ENCODE results near the gene MRPS2.

MRPS2 gene

GRCh38 chr9:135463140-135463539 is 37.3 kb upstream of the MRPS2 start:
- H3K27ac ChIP-seq = no peak overlapping the region
- TF ChIP-seq, protein P1, sequence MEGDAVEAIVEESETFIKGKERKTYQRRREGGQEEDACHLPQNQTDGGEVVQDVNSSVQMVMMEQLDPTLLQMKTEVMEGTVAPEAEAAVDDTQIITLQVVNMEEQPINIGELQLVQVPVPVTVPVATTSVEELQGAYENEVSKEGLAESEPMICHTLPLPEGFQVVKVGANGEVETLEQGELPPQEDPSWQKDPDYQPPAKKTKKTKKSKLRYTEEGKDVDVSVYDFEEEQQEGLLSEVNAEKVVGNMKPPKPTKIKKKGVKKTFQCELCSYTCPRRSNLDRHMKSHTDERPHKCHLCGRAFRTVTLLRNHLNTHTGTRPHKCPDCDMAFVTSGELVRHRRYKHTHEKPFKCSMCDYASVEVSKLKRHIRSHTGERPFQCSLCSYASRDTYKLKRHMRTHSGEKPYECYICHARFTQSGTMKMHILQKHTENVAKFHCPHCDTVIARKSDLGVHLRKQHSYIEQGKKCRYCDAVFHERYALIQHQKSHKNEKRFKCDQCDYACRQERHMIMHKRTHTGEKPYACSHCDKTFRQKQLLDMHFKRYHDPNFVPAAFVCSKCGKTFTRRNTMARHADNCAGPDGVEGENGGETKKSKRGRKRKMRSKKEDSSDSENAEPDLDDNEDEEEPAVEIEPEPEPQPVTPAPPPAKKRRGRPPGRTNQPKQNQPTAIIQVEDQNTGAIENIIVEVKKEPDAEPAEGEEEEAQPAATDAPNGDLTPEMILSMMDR (conservative IDR thresholded peaks at IDR 0.05) = no peak

DNA sequence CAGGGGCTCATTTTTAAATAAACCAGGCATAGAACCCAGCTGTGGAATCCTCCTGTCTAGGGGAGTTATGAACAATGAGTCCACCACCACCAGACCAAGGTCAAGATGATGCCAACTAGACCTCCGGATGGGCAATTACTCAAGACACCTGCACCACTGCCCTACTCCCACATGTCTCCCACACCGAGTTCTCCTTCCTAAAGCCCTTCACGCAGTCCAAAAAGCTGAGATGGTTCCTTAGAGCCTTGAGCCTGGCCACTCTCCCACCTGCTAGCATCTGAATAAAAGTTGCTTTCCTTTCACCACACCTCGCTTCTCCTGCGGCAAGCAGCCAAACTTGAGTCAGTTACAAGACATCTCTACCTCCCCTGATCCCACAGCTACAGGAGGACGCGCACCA is 36.3 kb upstream of the MRPS2 start:
- no peak overlapping the region for H3K27ac ChIP-seq

GRCh38 chr9:135468854-135469521 is 31.5 kb upstream of the MRPS2 start:
- TF ChIP-seq, protein P1 (conservative IDR thresholded peaks at IDR 0.05) = no peak
- no peak overlapping the region for H3K27ac ChIP-seq

More for the DNA sequence above, 36.3 kb upstream of the MRPS2 start:
- TF ChIP-seq, protein P1 (conservative IDR thresholded peaks at IDR 0.05) = no peak

DNA sequence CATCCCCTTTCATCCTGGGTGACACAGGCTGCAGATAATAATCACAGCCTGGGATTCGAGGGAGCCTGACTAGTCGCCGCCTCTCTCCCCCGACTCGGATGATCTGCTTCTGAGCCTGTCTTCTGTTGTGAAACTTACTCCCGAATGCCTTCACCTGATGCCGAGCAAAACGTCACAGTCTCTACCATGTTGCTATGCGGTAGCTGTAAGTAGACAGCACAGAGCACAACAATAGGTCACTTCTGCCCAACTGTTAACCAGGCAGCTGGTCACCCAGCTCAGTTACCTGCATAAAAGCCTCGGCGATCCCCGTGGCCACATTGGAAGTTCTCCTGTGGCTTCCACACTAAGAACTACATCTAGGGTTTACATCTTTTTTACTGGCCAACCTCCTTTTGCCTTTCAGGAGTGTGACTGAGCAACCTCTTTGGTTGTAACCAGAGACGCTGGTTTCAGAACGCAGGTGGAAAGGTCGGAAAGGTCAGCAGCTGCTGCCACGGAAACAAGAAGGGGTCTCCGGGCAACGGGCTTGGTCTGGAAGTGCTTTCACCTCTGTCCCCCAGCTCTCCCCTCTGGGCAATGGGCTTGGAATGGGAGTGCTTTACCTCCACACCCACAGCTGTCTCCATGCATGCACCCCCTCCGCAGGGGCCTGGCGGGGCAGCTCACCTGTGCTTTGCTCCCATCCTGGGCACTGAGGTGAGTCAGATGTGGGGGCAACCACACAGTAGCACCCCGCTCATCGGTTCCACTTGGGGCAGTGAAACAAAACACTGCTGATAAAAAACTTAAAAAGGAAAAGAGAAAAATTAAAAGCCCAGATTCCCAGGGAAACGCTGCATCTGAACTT is 28.5 kb upstream of the MRPS2 start:
- no peak overlapping the region for H3K27ac ChIP-seq
- TF ChIP-seq, protein P1 (conservative IDR thresholded peaks at IDR 0.05) = no peak

GRCh38 chr9:135473972-135474543 is 26.4 kb upstream of the MRPS2 start:
- TF ChIP-seq, protein P1 (conservative IDR thresholded peaks at IDR 0.05) = no peak
- no peak overlapping the region for H3K27ac ChIP-seq

- TF ChIP-seq, protein P1 (conservative IDR thresholded peaks at IDR 0.05) = peak; percentile 81
- H3K27ac ChIP-seq = no peak overlapping the region
These were observed 25.6 kb upstream of the MRPS2 start for GRCh38 chr9:135474915-135475314.
